ENCODE results near the gene MGRN1.

Gene MGRN1

GRCh38 chr16:4656221-4656620, 31.6 kb downstream of the MGRN1 start:
- H3K4me3 ChIP-seq (replicated peaks; ENCODE audit: low read depth, low read length), result no peak overlapping the region
- peaks cover 43% of the 10 kb centered on the region for H3K36me3 ChIP-seq (ENCODE audit: control insufficient read depth, insufficient read depth, low read length)
- TF ChIP-seq CTCF (IDR thresholded peaks at IDR 0.05; ENCODE audit: insufficient read depth, low read length, poor library complexity, severe bottlenecking), result no peak
- no peaks in the 10 kb centered on the region for H3K27me3 ChIP-seq (replicated peaks; ENCODE audit: control insufficient read depth, insufficient read depth, low read length)
- DNase-seq (ENCODE audit: extremely low read depth, insufficient read length), result no peak

GRCh38 chr16:4656695-4657686, 32.4 kb downstream of the MGRN1 start:
- Histone ChIP-seq H3K4me3 (replicated peaks; ENCODE audit: low read depth, low read length) (no peak overlapping the region), H3K27me3 (replicated peaks; ENCODE audit: control insufficient read depth, insufficient read depth, low read length) (no peaks in the 10 kb centered on the region), H3K36me3 (ENCODE audit: control insufficient read depth, insufficient read depth, low read length) (peaks cover 41% of the 10 kb centered on the region)
- no peak for DNase-seq (ENCODE audit: extremely low read depth, insufficient read length)
- TF ChIP-seq CTCF (IDR thresholded peaks at IDR 0.05; ENCODE audit: insufficient read depth, low read length, poor library complexity, severe bottlenecking), result no peak

GRCh38 chr16:4659363-4660353, 35.0 kb downstream of the MGRN1 start:
- Histone ChIP-seq H3K4me3 (replicated peaks; ENCODE audit: low read depth, low read length) (no peak overlapping the region), H3K27me3 (replicated peaks; ENCODE audit: control insufficient read depth, insufficient read depth, low read length) (no peaks in the 10 kb centered on the region), H3K36me3 (ENCODE audit: control insufficient read depth, insufficient read depth, low read length) (peaks cover 40% of the 10 kb centered on the region)
- no peak for DNase-seq (ENCODE audit: extremely low read depth, insufficient read length)
- TF ChIP-seq CTCF (IDR thresholded peaks at IDR 0.05; ENCODE audit: insufficient read depth, low read length, poor library complexity, severe bottlenecking), result no peak

- no peaks in the 10 kb centered on the region for H3K27me3 ChIP-seq (replicated peaks; ENCODE audit: control insufficient read depth, insufficient read depth, low read length)
- peak; percentile 58 for DNase-seq (ENCODE audit: extremely low read depth, insufficient read length)
- no peak for TF ChIP-seq CTCF (IDR thresholded peaks at IDR 0.05; ENCODE audit: insufficient read depth, low read length, poor library complexity, severe bottlenecking)
- H3K36me3 ChIP-seq (ENCODE audit: control insufficient read depth, insufficient read depth, low read length), result peaks cover 34% of the 10 kb centered on the region
- H3K4me3 ChIP-seq (replicated peaks; ENCODE audit: low read depth, low read length), result no peak overlapping the region
These were observed 35.9 kb downstream of the MGRN1 start for GRCh38 chr16:4660454-4661007.

DNA sequence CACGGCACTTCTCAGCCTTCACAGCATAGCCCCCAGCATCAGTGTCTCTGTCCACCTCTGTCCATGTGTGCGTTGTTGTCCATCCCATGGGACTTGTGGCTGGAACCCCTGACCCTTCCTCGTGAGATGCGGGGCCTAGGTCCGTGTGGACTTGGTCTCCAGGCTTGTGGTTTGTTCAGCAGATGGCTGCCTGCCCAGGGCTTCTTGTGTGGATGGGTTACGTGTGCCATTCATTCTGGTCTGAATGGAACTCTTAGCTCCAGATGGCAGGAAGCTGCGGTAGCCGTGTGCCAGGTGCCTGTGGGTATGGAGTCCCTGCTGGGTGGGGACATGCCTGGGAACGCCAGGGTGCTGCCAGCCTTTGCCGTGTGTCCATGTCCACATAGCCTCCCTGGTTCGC, 37.0 kb downstream of the MGRN1 start:
- H3K36me3 ChIP-seq (ENCODE audit: control insufficient read depth, insufficient read depth, low read length), result peaks cover 37% of the 10 kb centered on the region
- no peak overlapping the region for H3K4me3 ChIP-seq (replicated peaks; ENCODE audit: low read depth, low read length)
- no peak for TF ChIP-seq CTCF (IDR thresholded peaks at IDR 0.05; ENCODE audit: insufficient read depth, low read length, poor library complexity, severe bottlenecking)
- DNase-seq (ENCODE audit: extremely low read depth, insufficient read length), result no peak
- no peaks in the 10 kb centered on the region for H3K27me3 ChIP-seq (replicated peaks; ENCODE audit: control insufficient read depth, insufficient read depth, low read length)
